ENCODE measurements around the gene SEC24A.
"Not testable (repeated sequence)": the region's sequence is repeated elsewhere in the genome, so short reads cannot be mapped to it uniquely, and the experiment has no call there.

Gene SEC24A

DNA sequence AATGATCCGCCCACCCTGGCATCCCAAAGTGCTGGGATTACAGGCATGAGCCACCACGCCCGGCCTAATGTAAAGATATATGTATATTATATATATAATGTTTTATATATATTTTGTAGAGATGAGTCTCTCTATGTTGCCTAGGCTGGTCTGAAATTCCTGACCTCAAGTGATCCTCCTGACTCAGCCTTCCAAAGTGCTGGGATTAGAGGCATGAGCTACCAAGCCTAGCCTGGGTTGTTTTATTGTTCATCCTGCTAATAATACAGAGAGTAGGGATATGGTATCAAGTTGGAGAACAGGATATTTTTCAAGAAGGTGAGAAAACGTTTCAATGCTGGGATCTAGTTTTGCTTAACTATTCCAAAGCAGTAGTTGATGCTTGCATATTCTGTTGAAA, 2.9 kb downstream of the SEC24A start:
- TF ChIP-seq, protein P1, sequence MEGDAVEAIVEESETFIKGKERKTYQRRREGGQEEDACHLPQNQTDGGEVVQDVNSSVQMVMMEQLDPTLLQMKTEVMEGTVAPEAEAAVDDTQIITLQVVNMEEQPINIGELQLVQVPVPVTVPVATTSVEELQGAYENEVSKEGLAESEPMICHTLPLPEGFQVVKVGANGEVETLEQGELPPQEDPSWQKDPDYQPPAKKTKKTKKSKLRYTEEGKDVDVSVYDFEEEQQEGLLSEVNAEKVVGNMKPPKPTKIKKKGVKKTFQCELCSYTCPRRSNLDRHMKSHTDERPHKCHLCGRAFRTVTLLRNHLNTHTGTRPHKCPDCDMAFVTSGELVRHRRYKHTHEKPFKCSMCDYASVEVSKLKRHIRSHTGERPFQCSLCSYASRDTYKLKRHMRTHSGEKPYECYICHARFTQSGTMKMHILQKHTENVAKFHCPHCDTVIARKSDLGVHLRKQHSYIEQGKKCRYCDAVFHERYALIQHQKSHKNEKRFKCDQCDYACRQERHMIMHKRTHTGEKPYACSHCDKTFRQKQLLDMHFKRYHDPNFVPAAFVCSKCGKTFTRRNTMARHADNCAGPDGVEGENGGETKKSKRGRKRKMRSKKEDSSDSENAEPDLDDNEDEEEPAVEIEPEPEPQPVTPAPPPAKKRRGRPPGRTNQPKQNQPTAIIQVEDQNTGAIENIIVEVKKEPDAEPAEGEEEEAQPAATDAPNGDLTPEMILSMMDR (conservative IDR thresholded peaks at IDR 0.05; ENCODE audit: low read length): no peak
- H3K4me3 ChIP-seq (ENCODE audit: low read length): no peak overlapping the region
- no peak for DNase-seq (ENCODE audit: low read depth)

DNA sequence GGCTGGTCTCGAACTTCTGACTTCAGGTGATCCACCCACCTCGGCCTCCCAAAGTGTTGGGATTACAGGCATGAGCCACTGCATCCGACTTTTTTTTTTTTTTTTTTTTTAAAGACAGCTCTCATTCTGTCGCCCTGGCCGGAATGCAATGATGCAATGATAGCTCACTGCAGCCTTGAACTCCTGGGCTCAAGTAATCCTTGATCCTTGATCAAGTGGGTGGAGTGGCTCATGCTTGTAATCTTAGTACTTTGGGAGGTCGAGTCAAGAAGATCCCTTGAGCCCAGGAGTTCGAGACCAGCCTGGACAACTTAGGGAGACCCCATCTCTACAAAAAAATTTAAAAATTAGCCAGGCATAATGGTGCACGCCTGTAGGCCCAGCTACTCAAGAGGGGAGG, 8.1 kb downstream of the SEC24A start:
- TF ChIP-seq, protein P1 (conservative IDR thresholded peaks at IDR 0.05; ENCODE audit: low read length): no peak
- H3K4me3 ChIP-seq (ENCODE audit: low read length): no peak overlapping the region
- no peak for DNase-seq (ENCODE audit: low read depth)

DNA sequence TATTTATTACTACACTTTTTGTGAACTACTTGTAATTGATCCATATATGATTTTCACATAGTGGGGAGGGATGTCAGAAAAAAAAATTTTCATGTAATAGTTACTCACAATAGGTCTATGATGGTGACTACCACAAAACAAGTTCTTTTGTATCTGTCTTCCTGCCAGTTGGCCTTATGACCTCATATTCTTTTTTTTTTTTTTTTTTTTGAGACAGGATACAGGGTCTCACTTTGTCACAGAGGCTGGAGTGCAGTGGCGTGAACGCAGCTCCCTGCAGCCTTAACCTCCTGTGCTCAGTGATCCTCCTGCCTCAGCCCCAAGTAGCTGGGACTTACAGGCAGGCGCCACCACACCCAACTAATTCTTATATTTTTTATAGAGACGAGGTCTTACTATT, 10.9 kb downstream of the SEC24A start:
- TF ChIP-seq, protein P1 (conservative IDR thresholded peaks at IDR 0.05; ENCODE audit: low read length): no peak
- no peak overlapping the region for H3K4me3 ChIP-seq (ENCODE audit: low read length)
- no peak for DNase-seq (ENCODE audit: low read depth)

DNA sequence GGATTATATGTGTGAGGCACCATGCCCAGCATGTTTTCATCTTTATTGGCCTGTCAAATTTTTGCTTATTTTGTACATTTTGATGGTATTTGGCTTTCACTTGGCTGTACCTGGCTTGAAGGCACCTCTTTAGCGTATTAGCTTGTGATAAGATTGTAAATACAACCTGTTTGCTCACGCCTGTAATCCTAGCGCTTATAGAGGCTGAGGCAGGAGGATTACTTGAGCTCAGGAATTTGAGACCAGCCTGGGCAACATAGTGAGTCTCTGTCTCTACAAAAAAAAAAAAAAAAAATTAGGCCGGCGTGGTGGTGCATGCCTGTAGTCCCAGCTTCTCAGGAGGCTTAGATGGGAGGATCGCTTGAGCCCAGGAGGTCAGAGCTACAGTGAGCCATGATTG, 11.3 kb downstream of the SEC24A start:
- no peak overlapping the region for H3K4me3 ChIP-seq (ENCODE audit: low read length)
- TF ChIP-seq, protein P1 (conservative IDR thresholded peaks at IDR 0.05; ENCODE audit: low read length): no peak
- no peak for DNase-seq (ENCODE audit: low read depth)

DNA sequence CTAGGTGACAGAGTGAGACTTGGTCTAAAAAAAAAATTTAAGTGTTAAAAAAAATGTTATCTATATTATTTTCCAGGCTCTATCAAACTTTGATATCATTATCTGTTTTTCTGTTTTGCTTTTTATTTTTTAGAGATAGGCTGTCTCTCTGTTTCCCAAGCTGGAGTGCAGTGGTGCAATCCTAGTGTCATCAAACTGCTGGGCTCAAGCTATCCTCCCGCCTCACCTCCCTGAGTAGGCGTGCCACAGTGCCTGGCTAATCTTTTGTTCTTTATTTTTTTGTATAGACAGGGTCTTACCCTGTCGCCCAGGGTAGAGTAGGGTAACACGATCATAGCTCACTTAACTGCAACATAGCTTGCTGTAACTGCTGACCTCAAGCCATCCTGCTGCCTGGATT, 14.4 kb downstream of the SEC24A start:
- H3K4me3 ChIP-seq (ENCODE audit: low read length): no peak overlapping the region
- no peak for DNase-seq (ENCODE audit: low read depth)
- TF ChIP-seq, protein P1 (conservative IDR thresholded peaks at IDR 0.05; ENCODE audit: low read length): no peak

DNA sequence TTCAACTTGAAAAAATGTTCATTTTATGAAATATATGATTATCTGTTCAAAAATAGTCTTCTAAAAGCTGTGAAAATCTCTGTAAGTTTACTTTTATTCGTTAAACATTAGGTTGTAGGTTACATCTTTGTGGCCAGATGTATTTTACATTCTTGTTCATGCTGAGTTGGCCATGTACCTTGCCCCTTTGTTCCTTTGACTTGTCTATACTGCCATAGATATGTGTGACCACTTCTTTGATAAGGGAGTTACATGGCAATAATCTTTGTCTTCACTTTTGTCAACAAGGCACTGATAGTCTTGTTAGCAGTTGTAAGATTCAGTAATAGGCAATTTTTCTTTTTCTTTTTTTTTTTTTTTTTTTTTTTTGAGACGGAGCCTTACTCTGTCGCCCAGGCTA, 15.9 kb downstream of the SEC24A start:
- TF ChIP-seq, protein P1 (conservative IDR thresholded peaks at IDR 0.05; ENCODE audit: low read length): no peak
- H3K4me3 ChIP-seq (ENCODE audit: low read length): no peak overlapping the region
- DNase-seq (ENCODE audit: low read depth): no peak

DNA sequence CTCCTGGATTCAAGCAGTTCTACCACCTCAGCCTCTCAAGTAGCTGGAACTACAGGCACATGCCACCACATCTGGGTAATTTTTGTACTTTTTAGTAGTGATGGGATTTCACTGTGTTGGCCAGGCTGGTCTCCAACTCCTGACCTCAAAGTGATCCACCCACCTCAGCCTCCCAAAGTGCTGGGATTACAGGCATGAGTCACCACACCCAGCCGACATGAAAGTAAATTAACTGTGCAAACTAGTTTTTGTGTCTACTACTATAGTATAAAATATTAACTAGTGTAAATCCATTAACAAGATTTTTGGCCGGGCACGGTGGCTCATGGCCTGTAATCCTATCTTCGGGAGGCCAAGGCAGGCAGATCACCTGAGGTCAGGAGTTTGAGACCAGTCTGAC, 25.0 kb downstream of the SEC24A start:
- not testable (repeated sequence) for H3K4me3 ChIP-seq (ENCODE audit: low read length); DNase-seq (ENCODE audit: low read depth)

DNA sequence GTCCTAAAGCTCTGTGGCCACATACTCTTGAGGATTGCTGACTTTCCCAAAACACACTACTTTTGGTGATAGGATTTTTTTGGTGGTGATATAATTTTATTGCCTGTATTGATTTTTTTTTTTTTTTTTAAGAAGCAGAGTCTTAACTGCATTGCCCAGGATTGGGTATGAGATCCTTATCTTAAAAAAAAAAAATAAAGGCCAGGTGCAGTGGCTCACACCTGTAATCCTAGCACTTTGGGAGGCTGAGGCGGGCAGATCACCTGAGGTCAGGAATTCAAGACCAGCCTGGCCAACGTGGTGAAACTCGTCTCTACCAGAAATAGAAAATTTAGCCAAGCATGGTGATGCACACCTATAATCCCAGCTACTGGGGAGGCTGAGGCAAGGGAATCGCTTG, 28.8 kb downstream of the SEC24A start:
- not testable (repeated sequence) for H3K4me3 ChIP-seq (ENCODE audit: low read length); DNase-seq (ENCODE audit: low read depth)

DNA sequence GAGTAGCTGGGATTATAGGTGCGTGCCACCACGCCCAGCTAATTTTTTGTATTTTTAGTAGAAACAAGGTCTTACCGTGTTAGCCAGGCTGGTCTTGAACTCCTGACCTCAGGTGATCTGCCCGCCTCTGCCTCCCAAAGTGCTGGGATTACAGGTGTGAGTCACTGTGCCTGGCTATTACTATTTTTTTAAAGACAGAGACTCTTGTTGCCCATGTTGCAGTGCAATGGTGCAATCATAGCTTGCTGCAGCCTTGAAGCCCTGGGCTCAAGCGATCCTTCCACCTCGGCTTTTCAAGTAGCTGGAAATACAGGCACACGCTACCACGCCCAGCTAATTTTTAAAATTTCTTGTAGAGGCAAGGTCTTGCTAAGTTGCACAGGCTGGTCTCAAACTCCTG, 41.6 kb downstream of the SEC24A start:
- H3K4me3 ChIP-seq (ENCODE audit: low read length); DNase-seq (ENCODE audit: low read depth): not testable (repeated sequence)
